HFFc6 (cell line): Measurements from ENCODE around the gene NOTUM. TPM values are rescaled to one million over a fixed set of nuclear protein-coding genes. Genes with fewer than 3 reads are reported as not detected.

Experiments
- DNase-seq: peaks from one replicate; pipeline ENCODE4 v3.0.0-alpha.2; 2018
- H3K27ac Mint-ChIP-seq: 2 replicates; pipeline ENCODE4 v1.8.0; 2020; ENCODE audit warnings: mild to moderate bottlenecking, mixed read lengths
- H3K27me3 Mint-ChIP-seq: 2 replicates; pipeline ENCODE4 v1.8.0; 2021; ENCODE audit warnings: mild to moderate bottlenecking, moderate library complexity, mixed read lengths; ENCODE audit not compliant: insufficient read depth
- H3K36me3 Mint-ChIP-seq: 2 replicates; pipeline ENCODE4 v1.8.0; 2021; ENCODE audit warnings: low read depth, mixed read lengths
- H3K4me1 Mint-ChIP-seq: 2 replicates; pipeline ENCODE4 v1.8.0; 2020; ENCODE audit warnings: low read depth, mixed read lengths
- H3K4me3 Mint-ChIP-seq: 2 replicates; pipeline ENCODE4 v1.8.0; 2020; ENCODE audit warnings: mild to moderate bottlenecking, moderate library complexity, mixed read lengths
- H3K9me3 Mint-ChIP-seq: 2 replicates; pipeline ENCODE4 v1.8.0; 2020; ENCODE audit warnings: mild to moderate bottlenecking, mixed read lengths
- CTCF ChIP-seq: fragments of 200-600 bp; sonication (generic); IDR thresholded peaks from 2 replicates; pipeline ENCODE4 v1.5.0; 2021; ENCODE audit warnings: antibody characterized with exemption, mild to moderate bottlenecking
- total RNA-seq, 6 experiments: library from RNA; stranded (reverse); fragmentation: NEBNext Ultra II Directional; extraction: Animal tissue kit (Norgen Biotek cat#: 25700); gene quantifications; 2 replicates in 1 of 6; 3 replicates in 5 of 6; pipeline ENCODE4 v1.2.3, GENCODE V29; 2021

NOTUM gene
- total RNA-seq, 6 experiments from 2014 or later, result 0.10 to 0.14 TPM; not detected in 4

DNA sequence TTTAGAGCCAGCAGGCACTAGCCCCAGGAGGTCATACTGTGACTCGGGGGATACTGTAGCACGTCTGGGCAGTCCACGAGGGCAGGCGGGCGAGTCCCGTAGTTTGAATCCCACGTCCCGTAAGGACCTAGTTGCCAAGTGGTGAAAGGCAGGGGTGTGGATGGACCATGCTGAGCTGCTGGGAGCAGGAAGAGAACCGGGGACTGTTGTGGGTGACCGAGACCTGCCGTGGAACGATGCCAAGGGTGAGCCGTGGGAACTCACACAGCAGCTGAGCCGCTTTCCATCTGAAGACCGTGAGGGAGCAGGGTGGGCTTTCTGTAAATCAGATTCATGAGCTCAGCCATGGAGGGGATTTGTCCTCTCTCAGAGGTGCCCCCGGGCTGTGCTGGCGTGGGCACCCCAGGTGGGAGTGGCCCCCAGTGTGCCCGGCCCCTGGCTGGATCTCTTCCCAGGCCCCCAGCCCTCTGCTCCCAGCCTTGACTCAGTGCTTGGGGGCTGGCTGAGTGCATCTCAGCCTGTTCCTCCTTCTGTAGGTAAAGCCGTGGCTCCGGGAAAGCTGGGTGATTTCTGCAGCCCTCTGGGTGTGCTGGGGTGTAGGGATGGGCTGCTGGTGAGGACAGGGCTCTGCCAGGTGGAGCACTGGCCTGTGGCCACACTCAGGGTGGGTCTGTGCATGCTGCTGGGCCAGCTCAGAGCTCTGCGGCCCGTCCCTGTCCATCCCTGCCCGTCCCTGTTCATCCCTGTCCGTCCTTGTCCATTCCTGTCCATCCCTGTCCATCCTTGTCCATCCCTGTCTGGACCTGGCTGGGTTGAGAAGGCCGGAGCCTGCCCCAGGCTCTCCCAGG lies 30.1 kb upstream of the NOTUM start:
- Mint-ChIP-seq H3K27me3 (peaks cover 2% of the 10 kb centered on the region; the same call in 1 of the 2 replicates), H3K27ac (peak overlapping the region; percentile 18; the same call in 1 of the 2 replicates), H3K4me3 (peak overlapping the region; percentile 62; the same call in 1 of the 2 replicates), H3K4me1 (peaks cover 21% of the 10 kb centered on the region), H3K9me3 (no peaks in the 10 kb centered on the region), H3K36me3 (peaks cover 22% of the 10 kb centered on the region)
- TF ChIP-seq CTCF, result no peak
- no peak for DNase-seq

DNA sequence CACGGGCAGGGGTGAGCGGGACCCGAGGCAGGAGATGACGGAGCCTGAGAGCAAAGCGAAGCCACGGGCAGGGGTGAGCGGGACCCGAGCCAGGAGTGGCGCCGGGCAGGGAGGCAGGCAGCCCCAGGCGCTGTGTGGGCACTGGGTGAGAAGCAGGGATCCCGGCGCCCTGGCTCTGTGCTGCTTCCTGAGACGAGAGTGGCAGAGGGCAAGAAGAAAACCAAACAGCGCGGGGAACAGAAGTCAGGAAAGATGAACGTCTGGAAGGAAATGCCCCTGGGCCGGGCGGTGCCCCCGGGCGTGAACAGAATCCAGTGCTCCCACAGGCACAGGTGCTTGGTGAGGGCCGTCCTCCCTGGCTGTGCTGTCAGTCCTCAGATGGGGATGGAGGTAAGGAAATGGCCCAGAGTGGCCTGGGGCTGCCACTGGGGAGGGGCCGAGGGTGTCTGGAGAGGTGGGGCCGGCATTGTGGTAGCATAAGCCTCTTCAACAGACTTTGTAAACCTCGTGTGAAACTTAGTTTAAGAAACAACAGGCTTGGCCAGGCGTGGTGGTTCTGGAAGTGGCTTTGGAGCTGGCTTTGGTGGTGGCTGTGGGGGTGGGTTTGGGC lies 26.3 kb upstream of the NOTUM start:
- TF ChIP-seq CTCF, result no peak
- H3K27ac Mint-ChIP-seq, result no peak overlapping the region

DNA sequence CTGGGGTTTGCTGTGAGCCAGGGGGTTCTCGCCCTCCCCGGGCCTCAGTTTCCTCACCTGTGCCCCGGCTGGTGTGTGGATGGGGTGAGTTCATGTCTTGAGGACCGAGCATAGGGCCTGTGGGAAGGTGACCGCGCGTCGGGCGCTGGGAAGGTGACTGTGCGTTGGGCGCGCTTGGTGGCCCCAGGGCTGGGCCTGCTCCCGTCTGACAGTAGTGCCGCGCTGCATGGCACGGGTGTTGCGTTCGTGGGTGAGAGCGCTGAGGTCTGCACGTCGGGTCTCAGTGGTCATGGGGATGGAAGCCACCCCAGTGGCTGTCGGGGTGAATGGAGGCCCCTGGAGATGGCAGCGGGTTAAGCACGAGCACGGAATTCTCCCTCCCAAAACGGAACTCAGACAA lies 25.6 kb upstream of the NOTUM start:
- H3K4me1 Mint-ChIP-seq, result peaks cover 9% of the 10 kb centered on the region
- DNase-seq, result no peak
- no peak for TF ChIP-seq CTCF
- H3K4me3 Mint-ChIP-seq, result no peak overlapping the region
- no peak overlapping the region for H3K27ac Mint-ChIP-seq
- no peaks in the 10 kb centered on the region for H3K9me3 Mint-ChIP-seq
- H3K27me3 Mint-ChIP-seq, result peaks cover 4% of the 10 kb centered on the region; the same call in 1 of the 2 replicates
- peaks cover 27% of the 10 kb centered on the region for H3K36me3 Mint-ChIP-seq

More for the DNA sequence above, 26.3 kb upstream of the NOTUM start:
- DNase-seq, result no peak
- Mint-ChIP-seq H3K36me3 (peaks cover 27% of the 10 kb centered on the region), H3K4me3 (no peak overlapping the region), H3K9me3 (no peaks in the 10 kb centered on the region), H3K27me3 (peaks cover 4% of the 10 kb centered on the region; the same call in 1 of the 2 replicates), H3K4me1 (peaks cover 16% of the 10 kb centered on the region)

GRCh38 chr17:81984773-81985410 lies 23.9 kb upstream of the NOTUM start:
- no peak for TF ChIP-seq CTCF
- DNase-seq, result no peak

DNA sequence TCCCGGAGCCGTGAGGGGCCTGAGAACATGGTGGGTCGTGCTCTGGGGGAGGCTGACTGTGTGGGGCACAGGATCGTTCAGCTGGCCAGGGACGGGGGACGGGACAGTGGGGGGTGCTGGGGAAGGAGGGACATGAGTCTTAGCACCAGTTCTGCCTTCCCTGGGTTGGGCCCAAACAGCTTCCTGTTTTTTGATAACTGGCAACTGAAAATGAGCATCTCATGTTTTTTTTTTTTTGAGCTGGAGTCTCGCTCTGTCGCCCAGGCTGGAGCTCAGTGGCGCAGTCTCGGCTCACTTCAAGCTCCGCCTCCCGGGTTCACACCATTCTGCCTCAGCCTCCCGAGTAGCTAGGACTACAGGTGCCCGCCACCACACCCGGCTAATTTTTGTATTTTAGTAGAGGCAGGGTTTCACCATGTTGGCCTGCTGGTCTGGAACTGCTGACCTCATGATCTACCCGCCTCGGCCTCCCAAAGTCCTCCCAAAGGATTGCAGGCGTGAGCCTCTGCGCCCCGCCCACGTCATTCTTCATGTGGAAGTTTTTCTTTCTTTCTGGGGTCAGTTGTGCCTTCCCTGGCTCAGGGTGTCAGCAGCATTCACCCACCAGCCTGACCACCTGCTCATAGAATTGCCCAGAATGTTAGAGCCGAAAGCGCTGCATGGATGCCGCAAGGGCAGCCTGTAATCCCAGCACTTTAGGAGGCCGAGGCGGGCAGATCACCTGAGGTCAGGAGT lies 22.8 kb upstream of the NOTUM start:
- DNase-seq, result no peak
- H3K27ac Mint-ChIP-seq, result no peak overlapping the region
- H3K9me3 Mint-ChIP-seq, result no peaks in the 10 kb centered on the region
- peaks cover 4% of the 10 kb centered on the region; the same call in 1 of the 2 replicates for H3K27me3 Mint-ChIP-seq
- no peak for TF ChIP-seq CTCF
- peaks cover 27% of the 10 kb centered on the region for H3K36me3 Mint-ChIP-seq
- H3K4me1 Mint-ChIP-seq, result peaks cover 14% of the 10 kb centered on the region
- no peak overlapping the region for H3K4me3 Mint-ChIP-seq

More at GRCh38 chr17:81984773-81985410, 23.9 kb upstream of the NOTUM start:
- Mint-ChIP-seq H3K27ac (no peak overlapping the region), H3K9me3 (no peaks in the 10 kb centered on the region), H3K27me3 (peaks cover 4% of the 10 kb centered on the region; the same call in 1 of the 2 replicates), H3K4me3 (no peak overlapping the region), H3K4me1 (0 out of 2 replicates have a peak, but pooled peaks cover 6% of the 10 kb centered on the region), H3K36me3 (peaks cover 23% of the 10 kb centered on the region)
